ENCODE results near the gene SLC30A9. TPM values are rescaled to one million over a fixed set of nuclear protein-coding genes. Genes with fewer than 3 reads are reported as not detected.

SLC30A9 gene
- total and polyA plus RNA-seq, 2 donors (not counting 3 experiments of a cell fraction or from before 2014, with no cell fraction given), result 24.5 to 40.6 TPM

- intact Hi-C loops (cut with micrococcal nuclease), result no loop called here
- dilution Hi-C loops (cut with MboI; ENCODE audit: extremely low pct_ligation_motif_present, low sequenced_read_pairs), result no loop called here
- H2AFZ ChIP-seq (ENCODE audit: low read depth, low read length), result no peak overlapping the region
Observed at GRCh38 chr4:41976775-41977516, 13.4 kb upstream of the SLC30A9 start.

GRCh38 chr4:41977709-41978108, 12.6 kb upstream of the SLC30A9 start:
- Histone ChIP-seq H3K9me3 (replicated peaks; ENCODE audit: control insufficient read depth, insufficient read depth, low read length) (no peaks in the 10 kb centered on the region), H3K9ac (replicated peaks; ENCODE audit: extremely low read depth, insufficient read depth, low read length) (no peak overlapping the region), H3K27me3 (ENCODE audit: control insufficient read depth in 2 of 2, insufficient read depth in 2 of 2, low read length in 2 of 2) (no peaks in the 10 kb centered on the region), H3K4me1 (ENCODE audit: control insufficient read depth, extremely low read depth, insufficient read depth, low read length) (no peaks in the 10 kb centered on the region), H2AFZ (ENCODE audit: low read depth, low read length) (no peak overlapping the region), H4K20me1 (replicated peaks; ENCODE audit: control insufficient read depth, extremely low read depth, insufficient read depth, low read length) (no peaks in the 10 kb centered on the region), H3K36me3 (ENCODE audit: control insufficient read depth in 2 of 2, extremely low read depth in 1 of 2, insufficient read depth in 2 of 2, low read length in 2 of 2) (no peaks in the 10 kb centered on the region), H3K4me3 (replicated peaks in 1 of 3; ENCODE audit: insufficient read depth in 1 of 3, low read depth in 1 of 3, low read length in 3 of 3) (no peak overlapping the region), H3K79me2 (ENCODE audit: control insufficient read depth, insufficient read depth, low read length) (no peaks in the 10 kb centered on the region), H3K4me2 (ENCODE audit: insufficient read depth, low read length) (no peak overlapping the region), H3K27ac (ENCODE audit: insufficient read depth, low read depth, low read length) (no peak overlapping the region), H3K9me1 (replicated peaks; ENCODE audit: control insufficient read depth, extremely low read depth, insufficient read depth, low read length) (no peaks in the 10 kb centered on the region)
- no TSS peak for BruUV-seq (replicated peaks)
- no peak for FAIRE-seq
- ChIA-PET CTCF (interaction anchor here (1.1 to 1.5 kb wide), 2 partner anchors 11 to 14 kb away, joined by 3 to 5 read pairs; no protein-coding TSS in a partner anchor), POLR2A (no interaction called here)
- no peak for DNase-seq (ENCODE audit: low read depth, low spot score)
- TF ChIP-seq EZH2 (IDR thresholded peaks at IDR 0.05; ENCODE audit: borderline replicate concordance, low read depth, low read length, severe bottlenecking), result no peak
- no peak for TF ChIP-seq MYC (IDR thresholded peaks at IDR 0.05; ENCODE audit: low read depth, low read length)
- TF ChIP-seq JUN (IDR thresholded peaks at IDR 0.05; ENCODE audit: borderline replicate concordance, insufficient read depth, insufficient read length, low read depth), result no peak
- no peak for TF ChIP-seq GATA2 (IDR thresholded peaks at IDR 0.05; ENCODE audit: insufficient read depth, insufficient read length, low read depth, low read length)
- no peak for TF ChIP-seq FOS (IDR thresholded peaks at IDR 0.05; ENCODE audit: borderline replicate concordance, insufficient read depth, low read length)
- TF ChIP-seq MAX (IDR thresholded peaks at IDR 0.05; ENCODE audit: insufficient read depth, insufficient read length), result no peak
- intact Hi-C loops (cut with micrococcal nuclease), result no loop called here
- dilution Hi-C loops (cut with MboI; ENCODE audit: extremely low pct_ligation_motif_present, low sequenced_read_pairs), result no loop called here

More at GRCh38 chr4:41976775-41977516, 13.4 kb upstream of the SLC30A9 start:
- Histone ChIP-seq H3K4me1 (ENCODE audit: control insufficient read depth, extremely low read depth, insufficient read depth, low read length) (no peaks in the 10 kb centered on the region), H4K20me1 (replicated peaks; ENCODE audit: control insufficient read depth, extremely low read depth, insufficient read depth, low read length) (no peaks in the 10 kb centered on the region), H3K9ac (replicated peaks; ENCODE audit: extremely low read depth, insufficient read depth, low read length) (no peak overlapping the region), H3K4me2 (ENCODE audit: insufficient read depth, low read length) (no peak overlapping the region), H3K27me3 (ENCODE audit: control insufficient read depth in 2 of 2, insufficient read depth in 2 of 2, low read length in 2 of 2) (no peaks in the 10 kb centered on the region), H3K9me3 (replicated peaks; ENCODE audit: control insufficient read depth, insufficient read depth, low read length) (no peaks in the 10 kb centered on the region), H3K36me3 (ENCODE audit: control insufficient read depth in 2 of 2, extremely low read depth in 1 of 2, insufficient read depth in 2 of 2, low read length in 2 of 2) (no peaks in the 10 kb centered on the region), H3K27ac (ENCODE audit: insufficient read depth, low read depth, low read length) (no peak overlapping the region), H3K9me1 (replicated peaks; ENCODE audit: control insufficient read depth, extremely low read depth, insufficient read depth, low read length) (no peaks in the 10 kb centered on the region), H3K4me3 (replicated peaks in 1 of 3; ENCODE audit: insufficient read depth in 1 of 3, low read depth in 1 of 3, low read length in 3 of 3) (no peak overlapping the region), H3K79me2 (ENCODE audit: control insufficient read depth, insufficient read depth, low read length) (no peaks in the 10 kb centered on the region)
- BruUV-seq (replicated peaks), result no TSS peak
- CTCF ChIA-PET, result interaction anchor here (0.9 to 1.5 kb wide), 3 partner anchors 10 to 14 kb away, joined by 4 to 5 read pairs (median 5); partner anchors contain the start of gene SLC30A9
- POLR2A ChIA-PET, result no interaction called here
- no peak for FAIRE-seq
- TF ChIP-seq JUN (IDR thresholded peaks at IDR 0.05; ENCODE audit: borderline replicate concordance, insufficient read depth, insufficient read length, low read depth) (no peak), EZH2 (IDR thresholded peaks at IDR 0.05; ENCODE audit: borderline replicate concordance, low read depth, low read length, severe bottlenecking) (no peak), FOS (IDR thresholded peaks at IDR 0.05; ENCODE audit: borderline replicate concordance, insufficient read depth, low read length) (no peak), POLR2A (IDR thresholded peaks at IDR 0.05; ENCODE audit: low read depth, low read length) (no peak)
- DNase-seq (ENCODE audit: low read depth, low spot score), result no peak

Measured in endothelial cell of umbilical vein (primary cell).